ENCODE data around the gene CKS1B.
A peak's percentile ranks its signal among the peaks of the same experiment; 100 is the strongest.

Gene CKS1B

DNA sequence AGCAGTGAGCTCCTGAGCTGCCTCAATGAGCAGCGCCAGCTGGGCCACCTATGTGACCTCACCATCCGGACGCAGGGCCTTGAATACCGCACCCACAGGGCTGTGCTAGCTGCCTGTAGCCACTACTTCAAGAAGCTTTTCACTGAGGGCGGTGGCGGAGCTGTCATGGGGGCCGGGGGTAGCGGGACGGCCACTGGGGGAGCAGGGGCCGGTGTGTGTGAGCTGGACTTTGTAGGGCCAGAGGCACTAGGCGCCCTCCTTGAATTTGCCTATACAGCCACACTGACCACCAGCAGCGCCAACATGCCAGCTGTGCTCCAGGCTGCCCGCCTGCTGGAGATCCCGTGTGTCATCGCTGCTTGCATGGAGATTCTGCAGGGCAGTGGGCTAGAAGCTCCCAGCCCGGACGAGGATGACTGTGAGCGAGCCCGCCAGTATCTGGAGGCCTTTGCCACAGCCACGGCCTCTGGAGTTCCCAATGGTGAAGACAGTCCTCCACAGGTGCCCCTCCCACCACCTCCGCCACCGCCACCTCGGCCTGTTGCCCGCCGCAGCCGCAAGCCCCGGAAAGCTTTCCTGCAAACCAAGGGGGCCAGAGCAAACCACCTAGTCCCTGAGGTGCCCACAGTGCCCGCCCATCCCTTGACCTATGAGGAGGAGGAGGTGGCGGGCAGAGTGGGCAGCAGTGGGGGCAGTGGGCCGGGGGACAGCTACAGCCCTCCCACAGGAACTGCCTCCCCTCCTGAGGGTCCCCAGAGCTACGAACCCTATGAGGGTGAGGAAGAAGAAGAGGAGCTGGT lies 40.4 kb downstream of the CKS1B start:
- no peak for DNase-seq

DNA sequence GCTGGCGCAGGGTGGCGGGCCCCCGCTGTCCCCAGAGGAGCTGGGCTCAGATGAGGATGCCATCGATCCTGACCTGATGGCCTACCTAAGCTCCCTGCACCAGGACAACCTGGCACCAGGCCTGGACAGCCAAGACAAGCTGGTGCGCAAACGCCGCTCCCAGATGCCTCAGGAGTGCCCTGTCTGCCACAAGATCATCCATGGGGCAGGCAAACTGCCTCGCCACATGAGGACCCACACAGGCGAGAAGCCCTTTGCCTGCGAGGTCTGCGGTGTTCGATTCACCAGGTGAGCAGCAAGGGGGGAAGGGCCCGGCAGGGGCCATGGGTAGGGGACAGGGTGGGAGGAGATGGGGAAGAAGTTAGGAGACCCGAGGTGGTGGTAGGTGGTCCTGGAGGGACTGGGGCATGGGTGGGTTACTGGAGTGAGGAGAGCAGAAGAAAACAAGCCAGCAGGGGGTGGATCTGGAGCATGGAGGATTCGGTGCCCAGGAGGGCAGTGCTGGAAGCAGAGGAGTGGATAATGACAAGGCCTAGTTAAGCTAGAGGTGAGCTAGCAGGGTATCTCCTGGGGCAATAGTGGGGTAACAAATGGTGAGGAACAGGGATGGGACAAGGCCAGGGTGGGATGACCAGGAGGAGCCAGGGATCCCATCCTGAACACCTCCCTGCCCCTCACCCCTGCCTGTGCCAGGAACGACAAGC lies 41.2 kb downstream of the CKS1B start:
- DNase-seq = no peak

DNA sequence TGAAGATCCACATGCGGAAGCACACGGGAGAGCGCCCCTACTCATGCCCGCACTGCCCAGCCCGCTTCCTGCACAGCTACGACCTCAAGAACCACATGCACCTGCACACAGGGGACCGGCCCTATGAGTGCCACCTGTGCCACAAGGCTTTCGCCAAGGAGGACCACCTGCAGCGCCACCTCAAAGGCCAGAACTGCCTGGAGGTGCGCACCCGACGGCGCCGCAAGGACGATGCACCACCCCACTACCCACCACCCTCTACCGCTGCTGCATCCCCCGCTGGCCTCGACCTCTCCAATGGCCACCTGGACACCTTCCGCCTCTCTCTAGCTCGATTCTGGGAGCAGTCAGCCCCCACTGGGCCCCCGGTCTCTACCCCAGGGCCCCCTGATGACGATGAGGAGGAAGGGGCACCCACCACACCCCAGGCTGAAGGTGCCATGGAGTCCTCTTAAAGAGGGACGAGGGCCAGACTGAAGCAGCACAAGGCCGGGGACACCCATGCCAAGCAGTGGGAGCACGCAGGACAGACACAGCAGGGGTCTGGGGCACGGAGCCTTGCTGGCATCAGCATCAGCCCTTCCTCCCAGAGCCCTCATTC lies 41.9 kb downstream of the CKS1B start:
- no peak for DNase-seq

DNA sequence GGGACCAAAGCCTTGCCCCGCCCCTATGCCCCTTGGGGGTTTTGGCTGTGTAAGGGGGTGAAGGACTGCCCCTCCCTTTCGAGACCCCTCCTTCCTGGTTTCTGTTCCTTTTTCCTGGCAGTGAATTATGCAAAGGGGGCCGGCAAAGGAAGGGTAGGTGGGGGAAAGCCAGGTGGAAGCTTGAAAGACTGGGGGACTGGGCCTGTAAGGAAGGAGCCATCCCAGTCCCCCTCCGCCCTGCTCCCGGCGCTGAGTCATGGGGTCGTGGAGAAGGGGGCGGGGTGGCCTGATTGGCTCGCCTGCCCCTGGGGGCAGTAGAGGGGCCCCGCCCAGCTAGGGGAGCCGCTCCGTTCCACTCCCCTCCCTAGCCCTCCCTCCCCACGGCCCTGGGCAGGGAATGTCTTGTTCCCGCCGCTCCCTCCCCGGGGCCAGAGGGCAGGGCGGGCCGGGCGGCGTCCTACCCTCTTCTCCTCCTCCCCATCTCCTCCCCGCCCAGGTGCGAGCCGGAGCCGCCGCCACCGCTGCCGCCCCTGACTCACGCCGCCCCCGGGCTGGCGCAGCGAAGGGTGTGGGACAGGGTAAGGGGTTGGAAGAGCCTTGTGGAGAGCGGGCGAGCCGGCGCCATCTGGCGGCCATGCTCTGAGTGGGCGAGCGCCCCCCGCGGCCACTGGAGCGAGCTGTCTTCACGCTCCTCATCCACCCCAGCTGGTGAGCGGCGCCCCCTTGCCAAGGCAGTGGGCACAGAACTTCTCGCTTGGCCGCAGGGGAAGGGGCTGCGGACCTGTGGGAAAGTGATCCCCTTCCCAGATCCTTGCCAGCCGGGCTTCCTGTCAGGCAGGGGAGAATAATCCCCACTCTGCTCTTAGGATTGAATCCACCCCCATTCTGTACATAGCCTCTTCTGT lies 42.8 kb downstream of the CKS1B start:
- DNase-seq = peak in 13 of 14 donors; percentile 60 to 89 (median 79)

DNA sequence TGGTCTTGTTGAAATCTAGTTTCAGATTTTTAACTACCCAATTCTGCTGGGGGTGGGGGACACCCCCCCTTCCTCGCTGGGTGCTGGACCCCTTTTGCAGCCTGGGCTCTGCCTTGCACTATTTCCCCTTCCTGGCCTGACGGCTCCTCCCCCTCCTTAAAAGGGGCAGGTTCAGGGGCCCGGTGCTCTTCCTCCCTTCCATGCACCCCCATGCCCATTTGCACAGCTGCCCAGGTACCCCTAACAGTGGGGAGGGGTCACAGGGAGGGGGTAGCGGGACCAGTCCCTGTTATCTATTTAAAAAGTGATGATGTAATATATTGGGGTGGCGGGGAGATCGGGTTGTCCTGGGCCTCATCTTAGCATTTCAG lies 43.5 kb downstream of the CKS1B start:
- no peak for DNase-seq

DNA sequence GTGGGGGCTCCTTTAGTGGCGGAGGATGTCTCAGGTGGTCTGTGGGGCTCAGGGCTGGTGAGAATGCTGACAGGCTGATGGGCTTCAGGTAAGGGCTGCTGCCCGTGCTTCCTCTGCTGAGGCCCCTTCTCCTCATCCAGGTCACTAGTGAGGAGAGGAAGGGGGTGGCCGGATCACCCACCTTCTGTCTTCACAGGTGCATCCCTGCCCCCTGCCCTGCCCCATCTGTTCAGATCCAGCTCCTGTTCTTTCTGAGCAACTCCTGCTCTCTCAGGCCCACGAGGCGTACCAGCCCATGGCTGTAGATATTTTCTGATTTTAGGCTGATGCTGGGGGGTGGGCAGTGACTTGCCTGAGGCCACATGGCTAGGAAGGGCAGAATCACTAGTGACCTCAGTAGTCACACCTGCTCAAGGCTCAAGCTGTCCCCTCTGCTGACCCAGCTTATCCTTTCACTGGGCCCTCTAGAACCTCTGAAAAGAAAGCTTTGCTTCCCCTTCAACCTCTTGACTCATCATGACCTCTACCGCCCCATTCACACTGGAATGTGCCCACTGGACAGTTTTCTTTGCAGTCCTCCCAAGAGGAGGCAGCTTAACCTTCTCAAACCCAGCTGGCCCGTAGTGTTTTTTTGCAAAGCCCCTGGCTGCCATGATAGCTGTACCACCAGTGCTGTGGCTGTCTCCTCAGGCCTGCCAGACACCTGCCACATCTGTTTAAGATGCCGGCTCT lies 44.3 kb downstream of the CKS1B start:
- DNase-seq = no peak

DNA sequence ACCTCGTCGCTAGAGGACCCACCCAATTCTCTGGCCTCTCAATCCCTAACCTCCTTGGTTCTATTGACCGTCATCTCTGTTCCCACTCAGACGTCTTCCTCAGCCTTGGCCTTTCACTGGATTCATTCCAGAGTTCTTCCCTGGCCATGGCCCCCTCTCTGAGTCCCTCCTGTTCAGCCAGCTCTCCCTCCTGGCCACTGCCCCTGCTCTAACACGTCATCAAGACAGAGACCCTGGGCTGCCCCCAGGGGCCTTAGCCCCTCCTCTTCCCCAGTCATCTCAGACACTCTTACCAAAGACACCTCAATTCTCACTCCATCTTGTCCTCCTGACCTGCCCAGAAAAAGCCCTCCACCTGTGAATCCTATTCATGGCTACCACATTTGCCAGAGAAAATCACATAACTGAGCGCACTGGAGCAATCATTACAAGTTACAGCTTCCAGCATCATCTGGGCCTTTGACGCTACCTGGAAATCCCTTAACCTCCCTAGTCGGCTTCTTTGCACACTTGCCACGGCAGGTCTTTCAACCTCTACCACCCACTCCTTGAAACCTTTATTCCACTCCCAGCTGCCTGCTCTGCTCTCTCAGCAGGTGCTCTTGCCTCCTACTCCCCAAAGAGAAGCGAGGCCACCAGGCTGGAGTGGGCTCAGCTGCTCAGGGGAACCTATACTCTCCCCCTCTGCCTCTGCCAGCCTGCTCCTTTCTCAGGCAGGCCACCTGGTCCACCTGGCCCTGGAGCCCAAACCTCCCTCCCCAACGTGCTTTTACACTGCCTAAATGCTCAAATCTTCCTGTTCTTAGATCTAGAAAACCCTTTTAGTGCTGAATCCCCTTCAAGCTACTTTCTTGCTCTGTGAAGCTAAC lies 45.1 kb downstream of the CKS1B start:
- no peak for DNase-seq

DNA sequence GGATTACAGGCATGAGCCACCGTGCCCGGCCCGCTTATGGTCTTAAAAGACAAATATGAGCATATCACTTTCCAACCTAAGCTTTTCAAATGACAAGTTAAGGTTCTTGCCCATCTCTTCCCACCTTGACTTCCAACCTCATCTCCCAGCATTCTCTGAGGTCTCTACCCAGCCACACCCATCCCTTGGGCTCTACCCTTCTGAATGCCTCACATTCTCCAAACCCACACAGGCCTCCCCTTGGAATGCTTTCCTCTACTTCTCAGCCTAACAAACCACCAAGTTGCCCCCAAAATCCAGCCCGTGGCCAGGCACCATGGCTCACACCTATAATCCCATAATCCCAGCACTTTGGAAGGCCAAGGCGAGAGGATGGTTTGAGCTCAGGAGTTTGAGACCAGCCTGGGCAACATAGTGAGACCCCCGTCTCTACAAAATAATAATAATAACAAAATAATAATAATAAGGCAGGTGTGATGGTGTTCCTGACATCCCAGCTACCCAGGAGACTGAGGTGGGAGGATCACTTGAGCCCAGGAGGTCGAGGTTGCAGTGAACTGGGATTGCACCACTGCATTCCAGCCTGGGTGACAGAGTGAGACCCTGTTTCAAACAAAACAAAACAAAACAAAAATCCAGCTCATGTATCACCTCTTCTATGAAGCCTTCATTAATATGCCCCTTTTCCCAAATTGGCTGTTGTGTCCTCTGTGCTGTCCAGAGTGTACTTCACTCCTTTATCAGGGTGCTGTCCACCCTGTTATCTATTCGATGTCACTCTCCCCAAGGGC lies 47.9 kb downstream of the CKS1B start:
- DNase-seq = no peak

DNA sequence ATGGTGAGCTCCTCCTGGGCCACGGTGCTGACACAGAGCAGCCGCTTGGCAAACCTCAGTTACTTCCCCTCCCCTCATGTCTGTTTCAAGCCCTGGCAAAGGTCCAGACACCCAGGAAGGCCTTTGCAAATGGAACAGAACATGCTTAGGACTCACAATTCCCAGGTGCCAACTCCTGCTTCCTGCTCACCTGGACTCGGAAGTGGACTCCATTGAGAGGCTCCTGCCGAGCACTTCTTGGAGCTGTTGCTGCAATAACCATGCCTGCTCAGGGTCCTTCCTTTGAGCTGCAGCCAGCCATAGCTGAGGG lies 48.4 kb downstream of the CKS1B start:
- DNase-seq = no peak

DNA sequence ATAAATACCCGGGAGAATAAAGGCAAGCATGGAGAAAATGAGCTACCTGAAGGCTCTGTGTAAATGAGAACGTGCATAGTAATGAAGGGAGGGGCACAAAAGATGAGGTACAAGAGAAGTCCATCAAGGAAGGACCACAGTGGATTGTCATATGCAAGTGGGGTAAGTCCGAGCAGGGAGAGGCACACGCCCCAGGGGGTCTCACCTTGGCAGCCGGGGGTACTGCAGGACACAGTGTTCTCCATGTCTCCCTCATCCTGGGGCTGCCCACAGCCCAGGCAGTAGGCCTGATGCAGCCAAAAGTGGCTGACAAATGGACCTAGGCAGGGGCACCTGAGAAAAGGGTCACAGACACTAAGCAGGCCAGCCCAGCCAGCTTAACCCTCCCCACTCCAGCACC lies 49.1 kb downstream of the CKS1B start:
- no peak for DNase-seq

DNA sequence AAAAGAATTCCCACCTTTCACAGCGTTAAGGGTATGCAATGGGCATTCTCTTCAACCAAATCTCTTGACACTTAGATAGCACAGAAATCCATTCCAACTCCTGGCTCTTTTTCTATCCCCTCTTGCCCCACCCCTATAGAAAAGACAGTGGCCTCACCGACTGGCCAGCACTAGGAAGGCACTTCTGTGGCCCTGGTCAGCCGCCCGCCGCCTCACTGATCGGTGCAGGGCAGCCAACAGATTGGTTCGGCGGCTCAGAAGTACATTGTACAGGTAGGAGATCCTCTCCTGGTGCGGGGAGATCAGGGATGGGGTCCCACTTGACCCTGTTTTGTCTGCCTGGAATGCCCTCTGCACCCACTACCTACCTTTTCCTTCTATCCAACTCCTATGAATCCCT lies 49.8 kb downstream of the CKS1B start:
- DNase-seq = no peak

DNA sequence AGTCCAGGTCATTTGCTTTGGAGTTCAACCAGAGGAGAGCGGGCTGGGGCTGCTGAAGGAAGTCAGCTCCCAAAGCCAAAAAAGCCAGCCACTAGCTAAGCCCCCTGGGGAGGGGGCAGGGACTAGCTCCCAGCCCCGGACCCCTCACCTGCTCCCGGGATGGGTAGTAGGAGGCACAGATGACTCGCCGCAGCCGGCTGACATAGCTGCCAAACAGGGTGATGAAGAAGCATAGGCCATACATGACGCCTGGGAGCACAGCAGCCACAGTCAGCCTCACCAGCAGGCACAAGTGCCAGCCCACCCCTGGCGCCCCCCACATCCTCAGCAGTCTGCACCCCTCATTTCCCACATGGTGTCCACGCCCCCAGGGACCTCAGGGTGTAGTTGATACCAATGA lies 51.7 kb downstream of the CKS1B start:
- DNase-seq = no peak

DNA sequence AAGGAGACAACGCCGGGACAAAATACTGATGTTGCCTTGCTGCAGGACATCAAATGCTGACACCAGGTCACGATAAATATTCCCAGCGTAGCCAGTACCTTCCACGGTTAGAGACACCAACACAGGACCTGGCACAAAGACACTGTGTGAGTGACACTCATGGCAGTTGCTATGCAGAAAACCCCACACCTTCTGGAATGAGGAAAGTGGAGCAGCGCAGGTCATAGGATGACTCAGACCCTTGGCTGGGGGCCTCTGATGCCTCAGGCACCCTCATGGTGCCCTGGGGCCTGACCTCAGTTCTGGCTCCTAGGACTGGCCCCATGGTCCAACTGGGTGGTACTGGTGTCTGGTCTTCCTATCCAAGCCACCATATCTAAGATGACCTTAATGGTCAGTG lies 52.1 kb downstream of the CKS1B start:
- no peak for DNase-seq

Measured in C1 segment of cervical spinal cord (tissue), 14 donors.